MM.1S (cell line): ENCODE data around the gene ELMO1.

ENCODE experiments used
- DNase-seq: peaks from one replicate; pipeline ENCODE4 v3.0.0-alpha.2; 2015
- H2AFZ ChIP-seq: fragments of 300-600 bp; sonication (generic); 2 replicates; pipeline ENCODE4 v1.6.0; 2016; ENCODE audit warnings: antibody characterized with exemption, low read length
- H3F3A ChIP-seq: fragments of 300-600 bp; sonication (generic); 2 replicates; pipeline ENCODE4 v1.6.1; 2016; ENCODE audit warnings: mild to moderate bottlenecking, antibody characterized with exemption, low read length, moderate library complexity, mixed read lengths; ENCODE audit not compliant: insufficient read depth
- H3K27ac ChIP-seq: fragments of 300-600 bp; sonication (generic); 2 replicates; pipeline ENCODE4 v1.5.1; 2016; ENCODE audit warnings: mild to moderate bottlenecking, low read length
- H3K27me3 ChIP-seq: fragments of 300-600 bp; sonication (generic); replicated peaks from 2 replicates; pipeline ENCODE4 v1.6.0; 2016; ENCODE audit warnings: low read length; ENCODE audit not compliant: insufficient read depth
- H3K36me3 ChIP-seq: fragments of 300-600 bp; sonication (generic); replicated peaks from 2 replicates; pipeline ENCODE4 v1.6.1; 2016; ENCODE audit warnings: mild to moderate bottlenecking, low read length, mixed read lengths; ENCODE audit not compliant: insufficient read depth
- H3K4me1 ChIP-seq: fragments of 300-600 bp; sonication (generic); 2 replicates; pipeline ENCODE4 v1.6.1; 2016; ENCODE audit warnings: low read length, mixed read lengths
- H3K4me2 ChIP-seq: fragments of 300-600 bp; sonication (generic); 2 replicates; pipeline ENCODE4 v1.6.0; 2016; ENCODE audit warnings: low read depth, low read length
- H3K4me3 ChIP-seq: fragments of 300-600 bp; sonication (generic); 2 replicates; pipeline ENCODE4 v1.5.1; 2016; ENCODE audit warnings: low read length, mixed read lengths
- H3K79me2 ChIP-seq: fragments of 300-600 bp; sonication (generic); 2 replicates; pipeline ENCODE4 v1.6.1; 2016; ENCODE audit warnings: mixed run types, low read length, mixed read lengths
- H3K9ac ChIP-seq: fragments of 300-600 bp; sonication (generic); 2 replicates; pipeline ENCODE4 v1.6.1; 2016; ENCODE audit warnings: low read length, mixed read lengths
- H3K9me2 ChIP-seq: fragments of 300-600 bp; sonication (generic); replicated peaks from 2 replicates; pipeline ENCODE4 v1.6.1; 2016; ENCODE audit warnings: mild to moderate bottlenecking, low read length, mixed read lengths; ENCODE audit not compliant: insufficient read depth
- H3K9me3 ChIP-seq: fragments of 300-600 bp; sonication (generic); replicated peaks from 2 replicates; pipeline ENCODE4 v1.6.1; 2016; ENCODE audit warnings: mild to moderate bottlenecking, low read length, mixed read lengths; ENCODE audit not compliant: insufficient read depth
- H4K20me1 ChIP-seq: fragments of 300-600 bp; sonication (generic); 2 replicates; pipeline ENCODE4 v1.6.1; 2016; ENCODE audit warnings: mild to moderate bottlenecking, low read length, moderate library complexity, mixed read lengths; ENCODE audit not compliant: insufficient read depth
- EZH2 ChIP-seq: fragments of 300-600 bp; sonication (generic); optimal IDR thresholded peaks from 2 replicates; pipeline ENCODE3; 2017; ENCODE audit warnings: low read depth, mild to moderate bottlenecking, antibody characterized with exemption, low read length, mixed read lengths
- EZH2phosphoT487 ChIP-seq: fragments of 300-600 bp; sonication (generic); IDR thresholded peaks from 2 replicates; pipeline ENCODE4 v1.6.1; 2018; ENCODE audit warnings: antibody characterized with exemption, low read length
- TF ChIP-seq, protein P1 (sequence below): fragments of 300-600 bp; sonication (generic); IDR thresholded peaks from 2 replicates; pipeline ENCODE4 v1.5.1; 2016; ENCODE audit warnings: antibody characterized with exemption, low read length, mixed read lengths

ELMO1 gene

DNA sequence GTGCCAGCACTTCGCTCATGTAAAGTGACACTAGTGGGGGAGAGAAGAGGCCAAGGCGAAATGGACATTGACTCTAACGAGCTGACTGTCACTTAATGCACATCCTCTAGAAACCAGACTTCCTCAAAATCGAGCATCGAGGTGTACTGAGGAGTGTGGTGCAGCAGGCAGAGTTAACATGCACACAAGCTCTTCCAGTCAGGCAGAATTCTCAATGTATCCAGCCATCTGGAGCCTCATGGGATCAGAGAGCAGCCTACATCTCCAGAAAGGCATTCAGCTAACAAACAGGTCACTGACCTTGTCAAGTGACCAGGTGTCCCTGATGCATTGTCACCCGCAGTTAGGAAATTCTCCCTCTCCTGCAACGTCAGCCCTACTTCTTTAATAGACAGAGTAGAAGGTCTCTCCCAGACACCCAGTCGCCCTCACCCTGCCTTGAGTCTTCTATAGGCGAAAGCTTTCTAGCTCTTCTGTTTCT lies 464.6 kb downstream of the ELMO1 start:
- Histone ChIP-seq H3K27me3 (no peaks in the 10 kb centered on the region), H3K36me3 (no peaks in the 10 kb centered on the region), H3K79me2 (peaks cover 58% of the 10 kb centered on the region), H3K9ac (no peak overlapping the region), H3K4me1 (no peaks in the 10 kb centered on the region), H3K4me2 (no peak overlapping the region), H3K9me3 (no peaks in the 10 kb centered on the region), H3F3A (no peaks in the 10 kb centered on the region), H3K4me3 (no peak overlapping the region), H3K9me2 (no peaks in the 10 kb centered on the region), H4K20me1 (0 out of 2 replicates have a peak, but pooled peaks cover 4% of the 10 kb centered on the region), H2AFZ (no peak overlapping the region), H3K27ac (no peak overlapping the region)
- no peak for DNase-seq
- TF ChIP-seq EZH2 (no peak), EZH2phosphoT487 (no peak)
- TF ChIP-seq, protein P1, sequence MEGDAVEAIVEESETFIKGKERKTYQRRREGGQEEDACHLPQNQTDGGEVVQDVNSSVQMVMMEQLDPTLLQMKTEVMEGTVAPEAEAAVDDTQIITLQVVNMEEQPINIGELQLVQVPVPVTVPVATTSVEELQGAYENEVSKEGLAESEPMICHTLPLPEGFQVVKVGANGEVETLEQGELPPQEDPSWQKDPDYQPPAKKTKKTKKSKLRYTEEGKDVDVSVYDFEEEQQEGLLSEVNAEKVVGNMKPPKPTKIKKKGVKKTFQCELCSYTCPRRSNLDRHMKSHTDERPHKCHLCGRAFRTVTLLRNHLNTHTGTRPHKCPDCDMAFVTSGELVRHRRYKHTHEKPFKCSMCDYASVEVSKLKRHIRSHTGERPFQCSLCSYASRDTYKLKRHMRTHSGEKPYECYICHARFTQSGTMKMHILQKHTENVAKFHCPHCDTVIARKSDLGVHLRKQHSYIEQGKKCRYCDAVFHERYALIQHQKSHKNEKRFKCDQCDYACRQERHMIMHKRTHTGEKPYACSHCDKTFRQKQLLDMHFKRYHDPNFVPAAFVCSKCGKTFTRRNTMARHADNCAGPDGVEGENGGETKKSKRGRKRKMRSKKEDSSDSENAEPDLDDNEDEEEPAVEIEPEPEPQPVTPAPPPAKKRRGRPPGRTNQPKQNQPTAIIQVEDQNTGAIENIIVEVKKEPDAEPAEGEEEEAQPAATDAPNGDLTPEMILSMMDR, result no peak

DNA sequence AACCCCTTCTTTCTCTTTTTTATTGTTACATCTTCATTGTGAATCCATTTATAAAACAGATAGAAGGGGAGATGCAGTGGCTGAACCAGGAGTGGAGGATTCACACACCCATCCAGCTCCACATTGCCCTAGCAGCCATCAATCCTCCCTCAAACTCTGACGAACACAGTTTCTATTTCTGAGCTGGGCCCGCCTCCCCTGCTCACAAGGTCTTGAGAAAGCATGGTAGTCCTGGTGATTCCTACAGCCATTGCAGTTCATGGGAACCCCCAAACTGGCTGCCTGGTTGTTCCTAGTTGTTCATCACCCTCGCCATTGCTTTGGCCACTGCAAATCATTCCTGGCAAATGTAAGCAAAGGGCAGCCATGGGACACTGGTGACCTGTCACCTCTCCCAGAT lies 465.9 kb downstream of the ELMO1 start:
- Histone ChIP-seq H2AFZ (no peak overlapping the region), H3K4me3 (no peak overlapping the region), H3K4me2 (no peak overlapping the region), H3K9me2 (no peaks in the 10 kb centered on the region), H3K36me3 (no peaks in the 10 kb centered on the region), H3F3A (no peaks in the 10 kb centered on the region), H3K9me3 (no peaks in the 10 kb centered on the region), H3K4me1 (no peaks in the 10 kb centered on the region), H3K9ac (no peak overlapping the region), H3K79me2 (peaks cover 55% of the 10 kb centered on the region), H3K27me3 (no peaks in the 10 kb centered on the region), H4K20me1 (0 out of 2 replicates have a peak, but pooled peaks cover 4% of the 10 kb centered on the region), H3K27ac (no peak overlapping the region)
- no peak for DNase-seq
- TF ChIP-seq EZH2phosphoT487, result no peak
- TF ChIP-seq, protein P1, result no peak
- no peak for TF ChIP-seq EZH2

DNA sequence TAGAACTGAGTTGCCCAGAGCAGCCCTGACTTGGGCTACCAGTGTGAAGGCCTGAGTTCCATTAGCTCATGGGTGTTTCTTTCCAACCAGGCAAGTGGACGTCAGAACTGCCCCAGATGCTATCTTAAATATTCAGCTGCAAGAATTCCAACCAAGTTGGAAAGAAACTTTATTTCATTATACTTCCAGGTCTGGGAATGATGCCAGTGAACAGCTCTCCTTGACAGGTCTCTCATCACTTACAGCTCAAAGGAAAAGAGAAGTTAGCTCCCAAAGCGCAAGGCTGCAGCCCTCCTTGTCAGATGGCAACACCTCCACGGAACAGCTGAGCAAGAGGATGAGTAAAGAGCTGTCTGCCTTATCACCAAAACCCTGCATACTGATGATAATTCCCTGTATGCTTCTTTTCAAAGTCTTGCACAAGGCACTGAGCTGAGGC lies 468.8 kb downstream of the ELMO1 start:
- Histone ChIP-seq H4K20me1 (0 out of 2 replicates have a peak, but pooled peaks cover under 1% of the 10 kb centered on the region), H3K27ac (no peak overlapping the region), H3K9me2 (no peaks in the 10 kb centered on the region), H3K27me3 (no peaks in the 10 kb centered on the region), H3K9ac (no peak overlapping the region), H3K4me3 (no peak overlapping the region), H3K36me3 (no peaks in the 10 kb centered on the region), H3K4me2 (no peak overlapping the region), H2AFZ (no peak overlapping the region), H3K4me1 (no peaks in the 10 kb centered on the region), H3K9me3 (no peaks in the 10 kb centered on the region), H3F3A (no peaks in the 10 kb centered on the region), H3K79me2 (peaks cover 28% of the 10 kb centered on the region)
- TF ChIP-seq EZH2phosphoT487, result no peak
- TF ChIP-seq, protein P1, result no peak
- no peak for TF ChIP-seq EZH2
- no peak for DNase-seq
